Fibroblast of villous mesenchyme (primary cell): Measurements from ENCODE around the gene SLC8A1. TPM values are rescaled to one million over a fixed set of nuclear protein-coding genes. Genes with fewer than 3 reads are reported as not detected.

Experiments used
- DNase-seq: peaks from one replicate; pipeline ENCODE4 v3.0.0-alpha.2; 2010; ENCODE audit warnings: low read depth
- H3K4me3 ChIP-seq: 2 replicates; pipeline ENCODE4 v1.5.1; 2011; ENCODE audit warnings: low read depth, mild to moderate bottlenecking, low read length
- total RNA-seq: library from RNA; depleted of rRNA; stranded (reverse); fragments of >200 nt; gene quantifications from 2 replicates; pipeline ENCODE4 v1.2.3, GENCODE V29; 2012
- TF ChIP-seq, protein P1 (sequence below): IDR thresholded peaks from 2 replicates; pipeline ENCODE4 v1.5.1; 2012; ENCODE audit warnings: low read depth, mild to moderate bottlenecking, low read length; ENCODE audit not compliant: insufficient read depth

The SLC8A1 gene
- total RNA-seq, 1 donor = 98.9 TPM

DNA sequence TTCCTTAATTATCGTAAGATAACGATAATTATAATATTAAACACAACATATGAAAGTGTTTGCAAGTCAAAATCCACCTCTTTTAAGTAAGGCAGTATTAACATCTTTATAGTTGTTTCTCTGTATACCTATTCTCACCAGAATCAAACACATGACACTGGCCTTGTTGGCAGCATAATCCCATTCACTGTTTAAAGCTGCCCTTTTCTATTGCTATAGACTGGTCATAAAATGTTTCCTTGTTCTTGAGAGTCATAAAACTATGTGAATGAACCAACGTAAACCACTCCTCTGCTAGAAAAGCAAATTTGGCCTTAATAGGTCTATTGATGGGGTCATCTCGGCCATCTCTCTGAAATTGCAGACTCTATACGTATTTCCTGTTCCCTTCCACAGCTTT lies 293.1 kb downstream of the SLC8A1 start:
- no peak overlapping the region for H3K4me3 ChIP-seq
- no peak for DNase-seq

GRCh38 chr2:40155728-40156127 lies 296.2 kb downstream of the SLC8A1 start:
- no peak overlapping the region for H3K4me3 ChIP-seq
- TF ChIP-seq, protein P1, sequence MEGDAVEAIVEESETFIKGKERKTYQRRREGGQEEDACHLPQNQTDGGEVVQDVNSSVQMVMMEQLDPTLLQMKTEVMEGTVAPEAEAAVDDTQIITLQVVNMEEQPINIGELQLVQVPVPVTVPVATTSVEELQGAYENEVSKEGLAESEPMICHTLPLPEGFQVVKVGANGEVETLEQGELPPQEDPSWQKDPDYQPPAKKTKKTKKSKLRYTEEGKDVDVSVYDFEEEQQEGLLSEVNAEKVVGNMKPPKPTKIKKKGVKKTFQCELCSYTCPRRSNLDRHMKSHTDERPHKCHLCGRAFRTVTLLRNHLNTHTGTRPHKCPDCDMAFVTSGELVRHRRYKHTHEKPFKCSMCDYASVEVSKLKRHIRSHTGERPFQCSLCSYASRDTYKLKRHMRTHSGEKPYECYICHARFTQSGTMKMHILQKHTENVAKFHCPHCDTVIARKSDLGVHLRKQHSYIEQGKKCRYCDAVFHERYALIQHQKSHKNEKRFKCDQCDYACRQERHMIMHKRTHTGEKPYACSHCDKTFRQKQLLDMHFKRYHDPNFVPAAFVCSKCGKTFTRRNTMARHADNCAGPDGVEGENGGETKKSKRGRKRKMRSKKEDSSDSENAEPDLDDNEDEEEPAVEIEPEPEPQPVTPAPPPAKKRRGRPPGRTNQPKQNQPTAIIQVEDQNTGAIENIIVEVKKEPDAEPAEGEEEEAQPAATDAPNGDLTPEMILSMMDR = no peak
- DNase-seq = no peak

More for the DNA sequence above, 293.1 kb downstream of the SLC8A1 start:
- TF ChIP-seq, protein P1 = no peak

- DNase-seq = no peak
- H3K4me3 ChIP-seq = no peak overlapping the region
- TF ChIP-seq, protein P1 = no peak
Measured at GRCh38 chr2:40150266-40150665, 301.6 kb downstream of the SLC8A1 start.

- DNase-seq = no peak
- TF ChIP-seq, protein P1 = no peak
- H3K4me3 ChIP-seq = no peak overlapping the region
Measured at GRCh38 chr2:40148334-40148733, 303.6 kb downstream of the SLC8A1 start.

GRCh38 chr2:40147360-40147759 lies 304.5 kb downstream of the SLC8A1 start:
- no peak overlapping the region for H3K4me3 ChIP-seq
- TF ChIP-seq, protein P1 = no peak
- DNase-seq = no peak

DNA sequence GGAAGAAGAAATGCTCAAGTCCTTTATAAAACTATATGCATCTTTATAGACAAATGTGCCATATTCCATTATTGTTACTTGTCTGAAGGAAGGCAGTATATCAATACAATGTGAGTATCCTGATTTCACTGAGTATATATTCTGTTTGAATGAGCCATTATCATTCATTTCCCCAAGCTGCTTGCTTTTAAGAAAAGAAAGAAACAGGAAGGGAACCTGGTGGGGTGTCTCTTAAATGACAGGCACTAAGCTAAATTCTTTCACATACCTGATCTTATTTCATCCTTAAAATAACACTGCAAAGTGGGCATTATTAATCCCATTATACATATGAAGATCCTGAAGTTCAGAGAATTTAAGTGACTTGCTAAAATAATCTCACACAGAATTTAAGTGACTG lies 307.9 kb downstream of the SLC8A1 start:
- TF ChIP-seq, protein P1 = no peak

GRCh38 chr2:40138314-40138713 lies 313.6 kb downstream of the SLC8A1 start:
- TF ChIP-seq, protein P1 = no peak
- H3K4me3 ChIP-seq = no peak overlapping the region
- DNase-seq = peak; percentile 5

More for the DNA sequence above, 307.9 kb downstream of the SLC8A1 start:
- H3K4me3 ChIP-seq = no peak overlapping the region
- DNase-seq = no peak
